Keratinocyte (primary cell): ENCODE data around the gene CMSS1.

Source experiments
- EZH2 ChIP-seq: IDR thresholded peaks from one replicate; pipeline ENCODE4 v1.6.1; 2012; ENCODE audit warnings: inconsistent platforms, mild to moderate bottlenecking, low read length, moderate library complexity
- TF ChIP-seq, protein P1 (sequence below), 3 experiments: IDR thresholded peaks in 1 of 3; conservative IDR thresholded peaks in 1 of 3; optimal IDR thresholded peaks in 1 of 3; 2 replicates in 2 of 3; 3 replicates in 1 of 3; pipeline versions ENCODE3 to v1.5.1; 2011; ENCODE audit warnings: low read length in 3 of 3, mild to moderate bottlenecking in 3 of 3, moderate library complexity in 2 of 3, control low read depth in 1 of 3, inconsistent platforms in 1 of 3; ENCODE audit not compliant: insufficient read depth in 2 of 3; ENCODE audit errors: extremely low read depth in 1 of 3

DNA sequence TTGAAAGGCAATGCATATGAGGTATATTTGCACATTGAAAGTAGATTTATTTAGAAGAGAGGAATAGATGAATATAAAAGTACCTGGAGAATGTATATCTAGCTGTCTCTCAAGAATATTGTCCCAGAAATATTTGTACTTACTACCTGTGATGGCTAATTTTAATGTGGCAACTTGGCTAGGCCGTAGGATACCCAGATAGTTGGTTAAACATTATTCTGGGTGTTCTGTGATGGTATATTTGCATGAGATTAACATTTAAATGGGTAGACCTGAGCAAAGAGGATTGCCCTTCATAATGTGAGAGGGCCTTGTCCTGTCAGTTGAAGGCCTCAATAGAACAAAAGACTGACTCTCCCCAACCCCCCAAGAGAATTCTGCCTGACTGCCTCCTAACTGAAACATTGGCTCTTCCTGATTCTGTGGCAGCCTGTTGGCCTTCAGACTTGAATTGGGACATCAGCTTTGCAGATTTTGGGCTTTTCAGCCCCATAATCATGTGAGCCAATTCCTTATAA lies 366.0 kb downstream of the CMSS1 start:
- TF ChIP-seq, protein P1, sequence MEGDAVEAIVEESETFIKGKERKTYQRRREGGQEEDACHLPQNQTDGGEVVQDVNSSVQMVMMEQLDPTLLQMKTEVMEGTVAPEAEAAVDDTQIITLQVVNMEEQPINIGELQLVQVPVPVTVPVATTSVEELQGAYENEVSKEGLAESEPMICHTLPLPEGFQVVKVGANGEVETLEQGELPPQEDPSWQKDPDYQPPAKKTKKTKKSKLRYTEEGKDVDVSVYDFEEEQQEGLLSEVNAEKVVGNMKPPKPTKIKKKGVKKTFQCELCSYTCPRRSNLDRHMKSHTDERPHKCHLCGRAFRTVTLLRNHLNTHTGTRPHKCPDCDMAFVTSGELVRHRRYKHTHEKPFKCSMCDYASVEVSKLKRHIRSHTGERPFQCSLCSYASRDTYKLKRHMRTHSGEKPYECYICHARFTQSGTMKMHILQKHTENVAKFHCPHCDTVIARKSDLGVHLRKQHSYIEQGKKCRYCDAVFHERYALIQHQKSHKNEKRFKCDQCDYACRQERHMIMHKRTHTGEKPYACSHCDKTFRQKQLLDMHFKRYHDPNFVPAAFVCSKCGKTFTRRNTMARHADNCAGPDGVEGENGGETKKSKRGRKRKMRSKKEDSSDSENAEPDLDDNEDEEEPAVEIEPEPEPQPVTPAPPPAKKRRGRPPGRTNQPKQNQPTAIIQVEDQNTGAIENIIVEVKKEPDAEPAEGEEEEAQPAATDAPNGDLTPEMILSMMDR (optimal IDR thresholded peaks at IDR 0.05 in 1 of 3, IDR thresholded peaks at IDR 0.05 in 1 of 3, conservative IDR thresholded peaks at IDR 0.05 in 1 of 3; ENCODE audit: extremely low read depth in 1 of 3, insufficient read depth in 2 of 3, low read length in 3 of 3): no peak
- no peak for TF ChIP-seq EZH2
